HEK293T (cell line): ENCODE results near the gene LEMD1.

ENCODE experiments used
- CTCF ChIA-PET: fragments of 350-600 bp; formaldehyde crosslinking; extraction: SDS; loops from one replicate; lab custom pipeline; 2021; ENCODE audit warnings: antibody characterized with exemption, inconsistent platforms; lab: Yijun Ruan, JAX
- POLR2A ChIA-PET: fragments of 350-600 bp; formaldehyde crosslinking; extraction: SDS; loops from one replicate; lab custom pipeline; 2020; ENCODE audit warnings: antibody characterized with exemption, inconsistent platforms; lab: Yijun Ruan, JAX
- DNase-seq: peaks from one replicate; pipeline ENCODE4 v3.0.0; 2012; ENCODE audit warnings: mixed read lengths; ENCODE audit errors: extremely low spot score
- ARNT ChIP-seq: fragments of 450-650 bp; IDR thresholded peaks from 2 replicates; pipeline ENCODE4 v1.6.1; 2017; ENCODE audit warnings: mild to moderate bottlenecking
- BHLHE40 ChIP-seq: fragments of 450-650 bp; IDR thresholded peaks from 2 replicates; pipeline ENCODE4 v1.6.1; 2016; ENCODE audit warnings: mild to moderate bottlenecking, moderate library complexity, borderline replicate concordance
- CTBP1 ChIP-seq: fragments of 450-650 bp; IDR thresholded peaks from 2 replicates; pipeline ENCODE4 v1.6.1; 2016; ENCODE audit warnings: borderline replicate concordance
- ELF4 ChIP-seq: fragments of 450-650 bp; IDR thresholded peaks from 2 replicates; pipeline ENCODE4 v1.6.1; 2017; ENCODE audit warnings: antibody characterized with exemption
- FOXA1 ChIP-seq: fragments of 450-650 bp; IDR thresholded peaks from 2 replicates; pipeline ENCODE4 v1.6.1; 2016; ENCODE audit warnings: mild to moderate bottlenecking
- FOXK2 ChIP-seq: fragments of 450-650 bp; IDR thresholded peaks from 2 replicates; pipeline ENCODE4 v1.6.1; 2016; ENCODE audit warnings: mild to moderate bottlenecking
- FOXM1 ChIP-seq: fragments of 450-650 bp; IDR thresholded peaks from 2 replicates; pipeline ENCODE4 v1.6.1; 2017; ENCODE audit warnings: mild to moderate bottlenecking, borderline replicate concordance
- HDGF ChIP-seq: fragments of 450-650 bp; IDR thresholded peaks from 2 replicates; pipeline ENCODE4 v1.6.1; 2017; ENCODE audit warnings: antibody characterized with exemption, borderline replicate concordance
- L3MBTL2 ChIP-seq: fragments of 450-650 bp; conservative IDR thresholded peaks from 2 replicates; pipeline ENCODE4 v1.6.1; 2016; ENCODE audit warnings: mild to moderate bottlenecking
- LEF1 ChIP-seq: fragments of 450-650 bp; IDR thresholded peaks from 2 replicates; pipeline ENCODE4 v1.6.1; 2017; ENCODE audit warnings: mild to moderate bottlenecking, borderline replicate concordance
- NFRKB ChIP-seq: fragments of 450-650 bp; IDR thresholded peaks from 2 replicates; pipeline ENCODE4 v1.6.1; 2016; ENCODE audit warnings: mild to moderate bottlenecking, moderate library complexity
- PKNOX1 ChIP-seq: fragments of 450-650 bp; IDR thresholded peaks from 2 replicates; pipeline ENCODE4 v1.6.1; 2016
- SP1 ChIP-seq: fragments of 450-650 bp; IDR thresholded peaks from 2 replicates; pipeline ENCODE4 v1.6.1; 2017
- SUZ12 ChIP-seq: fragments of 450-650 bp; IDR thresholded peaks from 2 replicates; pipeline ENCODE4 v1.6.1; 2016; ENCODE audit warnings: mild to moderate bottlenecking
- TARDBP ChIP-seq: fragments of 450-650 bp; IDR thresholded peaks from 2 replicates; pipeline ENCODE4 v1.6.1; 2016
- ZNF384 ChIP-seq: fragments of 450-650 bp; IDR thresholded peaks from 2 replicates; pipeline ENCODE4 v1.6.1; 2016

The LEMD1 gene

GRCh38 chr1:205335692-205336091, 86.2 kb downstream of the LEMD1 start:
- TF ChIP-seq LEF1, result no peak
- TF ChIP-seq ARNT, result no peak
- TF ChIP-seq L3MBTL2, result no peak
- POLR2A ChIA-PET, result no interaction called here
- CTCF ChIA-PET, result interaction anchor here (0.6 to 3.7 kb wide), 11 partner anchors 9 to 187 kb away, joined by 3 to 20 read pairs (median 4); no protein-coding TSS in a partner anchor
- DNase-seq, result peak; percentile 85

- no peak for TF ChIP-seq SUZ12
- TF ChIP-seq SP1, result no peak
- TF ChIP-seq TARDBP, result no peak
- no peak for TF ChIP-seq ARNT
- no peak for TF ChIP-seq CTBP1
- no peak for TF ChIP-seq FOXA1
- no peak for TF ChIP-seq ZNF384
- no peak for TF ChIP-seq BHLHE40
- TF ChIP-seq ELF4, result no peak
- no peak for TF ChIP-seq FOXK2
- no peak for TF ChIP-seq FOXM1
- TF ChIP-seq PKNOX1, result no peak
- TF ChIP-seq HDGF, result no peak
- no peak for TF ChIP-seq LEF1
- TF ChIP-seq L3MBTL2, result no peak
- no peak for TF ChIP-seq NFRKB
- POLR2A ChIA-PET, result no interaction called here
- no peak for DNase-seq
- CTCF ChIA-PET, result interaction anchor here (1.0 to 14.1 kb wide), 3 partner anchors 18 to 59 kb away, joined by 4 to 235 read pairs (median 6); no protein-coding TSS in a partner anchor
Observed at GRCh38 chr1:205332015-205332791, 89.7 kb downstream of the LEMD1 start.
